ENCODE measurements around the gene FAF1.
"Not testable (repeated sequence)": the region's sequence is repeated elsewhere in the genome, so short reads cannot be mapped to it uniquely, and the experiment has no call there.

FAF1 gene

DNA sequence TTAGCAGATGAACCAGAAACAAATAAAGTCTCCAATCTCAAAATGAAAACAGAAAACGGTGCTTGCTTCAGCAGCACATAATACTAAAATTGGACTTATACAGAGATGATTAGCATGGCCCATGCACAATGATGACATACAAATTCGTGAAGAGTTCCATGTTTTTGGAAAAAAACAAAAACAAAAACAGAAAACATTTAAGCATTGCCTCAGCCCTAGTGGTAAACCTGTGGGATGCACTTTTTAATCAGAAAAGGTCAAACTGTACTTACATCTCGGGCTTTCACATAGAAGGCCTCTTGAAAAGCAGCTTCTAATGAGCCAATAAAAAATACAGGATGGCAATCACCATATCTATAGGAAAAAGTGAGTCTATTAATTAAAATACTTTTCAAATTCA lies 377.7 kb downstream of the FAF1 start:
- FAIRE-seq (no peak), DNase-seq (ENCODE audit: low spot score) (no peak)

GRCh38 chr1:50570066-50570468 lies 390.0 kb downstream of the FAF1 start:
- DNase-seq (ENCODE audit: low spot score): no peak
- FAIRE-seq: no peak

DNA sequence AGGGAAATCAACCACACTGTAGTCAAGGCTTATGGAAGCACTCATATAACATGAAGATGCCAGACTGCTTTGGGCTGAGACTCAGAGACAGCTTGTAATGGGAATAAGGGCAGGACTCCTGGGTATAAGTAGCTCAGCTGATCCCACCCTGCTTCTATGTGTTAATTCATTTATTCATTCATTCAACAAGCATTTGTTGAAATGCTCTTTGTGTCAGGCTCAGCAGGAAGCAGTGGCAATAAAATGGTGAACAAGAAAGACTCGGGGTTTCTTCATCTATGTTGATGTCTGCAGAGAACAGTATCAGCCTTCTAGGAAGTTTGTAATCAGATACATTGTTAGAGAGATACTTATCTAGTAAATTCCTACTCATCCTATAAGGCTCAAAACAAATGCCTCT lies 391.3 kb downstream of the FAF1 start:
- FAIRE-seq (no peak), DNase-seq (ENCODE audit: low spot score) (no peak)

DNA sequence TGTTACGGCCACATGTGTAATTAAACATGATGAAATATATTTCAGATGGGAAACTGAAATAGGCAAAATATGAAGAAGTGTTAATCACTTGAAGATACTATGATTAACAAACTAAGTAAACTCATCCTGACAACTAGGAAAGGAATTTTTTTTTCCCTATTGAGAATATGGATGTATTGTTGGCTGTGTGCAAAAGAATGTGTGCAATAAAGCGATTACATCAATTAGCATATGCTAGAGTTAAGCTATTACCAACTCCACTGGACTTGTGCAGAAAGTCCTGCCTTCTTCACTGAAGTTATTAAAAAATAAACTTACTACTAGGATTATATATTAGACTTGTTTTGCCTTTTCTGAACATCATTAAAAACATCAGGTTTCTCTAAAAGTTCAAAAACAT lies 393.7 kb downstream of the FAF1 start:
- DNase-seq (ENCODE audit: low spot score): no peak
- FAIRE-seq: no peak

- FAIRE-seq (no peak), DNase-seq (ENCODE audit: low spot score) (no peak)
Measured at GRCh38 chr1:50564417-50564816, 395.6 kb downstream of the FAF1 start.

- DNase-seq (ENCODE audit: low spot score) (no peak), FAIRE-seq (no peak)
Measured at GRCh38 chr1:50562106-50562505, 398.0 kb downstream of the FAF1 start.

DNA sequence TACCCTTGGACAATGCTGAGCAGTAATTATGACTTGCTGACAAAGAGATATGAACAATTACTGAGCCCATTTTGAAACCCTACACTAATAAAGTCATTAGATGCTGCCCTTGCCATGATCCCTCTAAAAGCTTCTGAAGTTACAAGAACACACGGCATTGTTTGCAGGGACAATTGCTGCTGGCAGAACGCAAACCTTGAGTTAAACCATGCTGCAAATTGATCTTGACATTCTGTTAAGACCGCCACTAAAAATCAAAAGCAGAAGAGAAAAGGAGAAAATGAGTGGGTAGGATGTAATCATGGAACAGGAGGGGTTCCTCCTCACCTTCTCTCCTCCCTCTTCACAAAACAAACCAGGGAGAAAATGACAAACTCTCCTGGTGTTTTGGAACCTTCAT lies 400.6 kb downstream of the FAF1 start:
- FAIRE-seq: no peak
- no peak for DNase-seq (ENCODE audit: low spot score)

DNA sequence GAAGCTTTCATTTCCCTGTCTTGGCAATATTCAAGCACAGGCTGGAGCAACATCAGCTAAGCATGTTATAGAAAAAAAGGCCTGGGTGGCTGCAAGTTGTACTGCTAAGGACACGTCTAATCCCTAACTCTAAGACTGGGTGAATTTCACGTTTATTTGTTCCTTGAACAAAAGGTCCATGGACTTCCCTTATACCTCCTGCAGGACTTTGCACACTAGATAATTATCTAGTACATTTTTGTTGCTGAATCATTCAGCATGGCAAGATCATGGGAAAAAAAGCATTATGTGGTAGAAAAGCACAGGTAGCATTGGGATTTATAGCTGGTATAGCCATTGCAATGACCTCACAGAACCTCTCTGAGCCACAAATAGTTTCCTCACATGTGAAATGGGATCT lies 406.1 kb downstream of the FAF1 start:
- DNase-seq (ENCODE audit: low spot score): no peak
- no peak for FAIRE-seq

DNA sequence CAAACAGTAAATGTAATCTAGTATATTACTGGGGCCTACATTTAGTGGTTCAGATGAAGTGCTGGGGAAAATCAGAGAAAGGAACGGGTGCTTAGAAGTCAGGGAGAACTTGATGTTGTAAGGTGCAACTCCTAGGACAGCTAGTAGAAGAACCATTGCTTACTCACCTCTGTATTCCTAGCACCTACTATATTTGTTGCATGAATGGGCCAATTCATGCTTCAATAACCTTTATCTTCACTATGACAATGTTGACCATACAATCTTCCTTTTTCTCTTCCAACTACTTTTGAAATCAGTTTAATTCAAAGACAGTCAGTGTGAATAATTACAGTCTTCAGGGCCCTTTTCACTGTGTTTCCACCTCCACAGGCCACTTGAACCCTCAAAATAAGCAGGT lies 411.8 kb downstream of the FAF1 start:
- DNase-seq (ENCODE audit: low spot score): no peak
- FAIRE-seq: no peak

- FAIRE-seq: no peak
- DNase-seq (ENCODE audit: low spot score): no peak
Measured at GRCh38 chr1:50542362-50542761, 417.7 kb downstream of the FAF1 start.

GRCh38 chr1:50538476-50538875 lies 421.6 kb downstream of the FAF1 start:
- DNase-seq (ENCODE audit: low spot score): no peak
- no peak for FAIRE-seq

GRCh38 chr1:50531601-50532000 lies 428.5 kb downstream of the FAF1 start:
- DNase-seq (ENCODE audit: low spot score): no peak
- FAIRE-seq: no peak

- FAIRE-seq: no peak
Measured at GRCh38 chr1:50531027-50531426, 429.0 kb downstream of the FAF1 start.

GRCh38 chr1:50529510-50529909 lies 430.6 kb downstream of the FAF1 start:
- FAIRE-seq: no peak

More at GRCh38 chr1:50531027-50531426, 429.0 kb downstream of the FAF1 start:
- no peak for DNase-seq (ENCODE audit: low spot score)

DNA sequence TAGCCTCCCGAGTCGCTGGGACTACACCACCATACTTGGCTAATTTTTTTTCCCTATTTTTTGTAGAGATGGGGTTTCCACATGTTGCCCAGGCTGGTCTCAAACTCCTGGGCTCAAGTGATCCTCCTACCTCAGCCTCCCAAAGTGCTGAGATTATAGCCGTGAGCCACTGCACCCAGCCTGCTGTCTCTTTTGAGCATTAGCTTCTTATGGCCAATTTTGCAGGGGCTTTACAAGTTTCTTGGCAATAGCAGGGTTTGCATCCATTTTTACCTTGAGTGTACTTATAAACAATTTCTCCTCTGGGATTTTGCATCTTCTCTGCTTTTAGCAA lies 432.1 kb downstream of the FAF1 start:
- FAIRE-seq; DNase-seq (ENCODE audit: low spot score): not testable (repeated sequence)

More at GRCh38 chr1:50529510-50529909, 430.6 kb downstream of the FAF1 start:
- no peak for DNase-seq (ENCODE audit: low spot score)

- FAIRE-seq: no peak
Measured at GRCh38 chr1:50527249-50527986, 432.6 kb downstream of the FAF1 start.

DNA sequence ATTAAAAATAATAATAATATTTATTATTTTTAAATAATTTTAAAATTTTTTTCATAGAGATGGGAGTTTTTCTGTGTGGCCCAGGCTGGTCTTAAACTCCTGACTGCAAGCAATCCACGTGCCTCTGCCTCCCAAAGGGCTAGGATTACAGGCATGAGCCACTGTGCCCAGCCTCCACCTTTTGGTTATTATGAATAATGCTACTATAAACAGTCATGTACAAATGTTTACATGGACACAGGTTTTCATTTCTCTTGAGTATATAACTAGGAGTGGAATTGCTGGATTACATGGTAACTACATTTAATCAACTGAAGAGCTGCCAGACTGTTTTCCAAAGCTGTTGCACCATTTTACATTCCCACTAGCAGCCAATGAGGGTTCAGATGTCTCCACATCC lies 433.6 kb downstream of the FAF1 start:
- DNase-seq (ENCODE audit: low spot score) (no peak), FAIRE-seq (no peak)

More at GRCh38 chr1:50527249-50527986, 432.6 kb downstream of the FAF1 start:
- no peak for DNase-seq (ENCODE audit: low spot score)

DNA sequence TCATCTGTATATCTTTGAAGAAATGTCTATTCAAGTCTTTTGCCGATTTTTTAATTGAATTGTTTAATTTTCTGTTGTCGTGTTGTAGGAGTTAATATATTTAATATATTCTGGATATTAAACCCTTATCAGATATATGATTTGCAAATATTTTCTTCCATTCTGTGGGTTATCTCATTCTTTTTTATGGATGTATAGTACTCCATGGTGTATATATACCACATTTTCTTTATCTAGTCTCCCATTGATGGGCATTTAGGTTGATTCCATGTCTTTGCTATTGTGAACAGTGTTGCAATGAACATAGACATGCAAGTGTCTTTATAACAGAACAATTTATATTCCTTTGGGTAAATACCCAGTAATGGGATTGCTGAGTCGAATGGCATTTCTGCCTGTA lies 436.5 kb downstream of the FAF1 start:
- no peak for DNase-seq (ENCODE audit: low spot score)
- FAIRE-seq: no peak

DNA sequence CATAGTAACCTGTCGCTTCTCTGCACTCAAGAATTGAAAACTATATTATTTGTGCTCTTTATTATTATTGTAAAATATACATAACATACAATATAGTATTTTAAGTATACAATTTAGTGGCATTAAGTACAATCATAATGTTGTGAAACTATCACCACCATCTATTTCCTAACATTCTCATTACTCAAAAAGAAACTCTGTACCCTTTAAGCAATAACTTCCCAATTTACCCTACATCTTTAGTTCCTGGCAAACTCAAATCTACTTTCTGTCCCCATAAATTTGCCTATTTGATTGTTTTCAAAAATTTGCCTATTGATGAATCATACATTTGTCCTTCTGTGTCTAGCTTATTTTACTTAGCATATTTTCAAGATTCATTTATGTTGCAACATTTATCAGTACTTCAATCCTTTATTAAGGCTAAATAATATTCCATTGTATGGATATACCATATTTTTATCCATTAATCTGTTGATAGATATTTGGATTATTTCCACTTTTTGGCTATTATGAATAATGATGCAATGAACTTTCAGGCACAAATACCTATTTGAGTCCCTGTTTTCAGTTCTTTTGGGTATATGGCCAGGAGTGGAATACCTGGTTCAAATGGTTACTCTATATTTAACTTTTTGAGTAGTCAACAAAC lies 437.2 kb downstream of the FAF1 start:
- no peak for DNase-seq (ENCODE audit: low spot score)
- FAIRE-seq: no peak

DNA sequence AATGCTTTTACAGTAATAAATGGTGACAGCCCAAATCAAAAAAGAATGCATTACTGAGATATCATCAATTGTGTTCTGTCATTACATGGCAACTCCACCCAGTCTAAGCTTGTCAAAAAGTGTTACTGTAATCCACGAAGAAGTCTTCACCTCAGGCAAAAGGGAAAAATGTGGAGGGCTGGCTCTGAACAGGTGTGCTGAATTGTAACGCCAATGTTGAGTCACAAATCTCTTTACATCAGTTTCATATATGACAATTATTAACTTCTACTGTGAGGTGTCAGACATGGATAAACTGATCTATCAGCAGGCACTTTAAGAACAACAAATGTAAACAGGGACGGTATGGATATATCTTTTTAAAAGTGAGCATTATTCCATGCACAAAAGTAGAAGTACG lies 438.4 kb downstream of the FAF1 start:
- no peak for FAIRE-seq
- DNase-seq (ENCODE audit: low spot score): no peak

GRCh38 chr1:50517488-50517887 lies 442.6 kb downstream of the FAF1 start:
- FAIRE-seq (no peak), DNase-seq (ENCODE audit: low spot score) (no peak)

- DNase-seq (ENCODE audit: low spot score): no peak
- no peak for FAIRE-seq
Measured at GRCh38 chr1:50516056-50516455, 444.0 kb downstream of the FAF1 start.

- FAIRE-seq: no peak
- no peak for DNase-seq (ENCODE audit: low spot score)
Measured at GRCh38 chr1:50508040-50508586, 452.0 kb downstream of the FAF1 start.
